ENCODE measurements around the gene IPO4. TPM values are rescaled to one million over a fixed set of nuclear protein-coding genes. Genes with fewer than 3 reads are reported as not detected.
A peak's percentile ranks its signal among the peaks of the same experiment; 100 is the strongest.

The IPO4 gene
- total RNA-seq, 4 donors from 2014 or later = 32.9 to 55.1 (median 40.4) TPM

- H3K4me1 ChIP-seq = peaks cover 31 to 68% (median 41%) of the 10 kb centered on the region in 3 donors
- peaks cover 17 to 27% (median 17%) of the 10 kb centered on the region in 3 donors for H3K36me3 ChIP-seq
- H3K4me3 ChIP-seq = peak overlapping the region; percentile 77 to 100 (median 88)
- H3K9me3 ChIP-seq = no peaks in the 10 kb centered on the region
- H3K27me3 ChIP-seq = no peaks in the 10 kb centered on the region
- 2 to 4% methylated on average over 9 of the region's 9 CpGs for WGBS, 2 donors
- no peak for DNase-seq
- H3K27ac ChIP-seq = peak overlapping the region; percentile 95 to 98 (median 96)
- intact Hi-C loops (cut with DNase I) = no loop called here
- TF ChIP-seq CTCF (IDR thresholded peaks at IDR 0.05) (no peak), POLR2A (IDR thresholded peaks at IDR 0.05) (no peak)
Observed at GRCh38 chr14:24135584-24135833, 53.1 kb downstream of the IPO4 start.

GRCh38 chr14:24133735-24134134 is 54.9 kb downstream of the IPO4 start:
- DNase-seq = no peak
- 73 to 94% methylated on average over 1 of the region's 1 CpG for WGBS, 2 donors
- intact Hi-C loops (cut with DNase I) = no loop called here
- no peak for TF ChIP-seq CTCF (IDR thresholded peaks at IDR 0.05)
- TF ChIP-seq POLR2A (IDR thresholded peaks at IDR 0.05) = no peak
- peaks cover 20 to 50% (median 25%) of the 10 kb centered on the region in 3 donors for H3K4me1 ChIP-seq
- H3K27me3 ChIP-seq = no peaks in the 10 kb centered on the region
- H3K36me3 ChIP-seq = peaks cover 10 to 17% (median 12%) of the 10 kb centered on the region in 3 donors
- no peaks in the 10 kb centered on the region for H3K9me3 ChIP-seq
- no peak overlapping the region for H3K4me3 ChIP-seq
- H3K27ac ChIP-seq = no peak overlapping the region

GRCh38 chr14:24132976-24133375 is 55.6 kb downstream of the IPO4 start:
- Histone ChIP-seq H3K4me3 (no peak overlapping the region), H3K27me3 (no peaks in the 10 kb centered on the region), H3K36me3 (peaks cover 3 to 9% (median 5%) of the 10 kb centered on the region in 3 donors), H3K4me1 (peaks cover 19 to 42% (median 20%) of the 10 kb centered on the region in 3 donors), H3K27ac (no peak overlapping the region), H3K9me3 (no peaks in the 10 kb centered on the region)
- intact Hi-C loops (cut with DNase I) = no loop called here
- no peak for DNase-seq
- WGBS, 2 donors = 91 to 100% methylated on average over 2 of the region's 2 CpGs
- TF ChIP-seq POLR2A (IDR thresholded peaks at IDR 0.05) (no peak), CTCF (IDR thresholded peaks at IDR 0.05) (no peak)

GRCh38 chr14:24132061-24132685 is 56.4 kb downstream of the IPO4 start:
- intact Hi-C loops (cut with DNase I) = no loop called here
- DNase-seq = no peak

More at GRCh38 chr14:24132061-24132685, 56.4 kb downstream of the IPO4 start:
- WGBS, 2 donors = 42 to 44% methylated on average over 14 to 18 of the region's 24 CpGs
- TF ChIP-seq POLR2A (IDR thresholded peaks at IDR 0.05) (no peak), CTCF (IDR thresholded peaks at IDR 0.05) (no peak)
- H3K9me3 ChIP-seq = no peaks in the 10 kb centered on the region
- H3K36me3 ChIP-seq = peaks cover 0 to 1% (median 0%) of the 10 kb centered on the region in 3 donors
- peak overlapping the region in 2 of 4 donors; percentile 59 to 81 for H3K27ac ChIP-seq
- H3K4me1 ChIP-seq = peaks cover 11 to 34% (median 13%) of the 10 kb centered on the region in 3 donors
- H3K27me3 ChIP-seq = no peaks in the 10 kb centered on the region
- H3K4me3 ChIP-seq = no peak overlapping the region
